Thoracic aorta (tissue), 2 donors: ENCODE measurements around the gene FKBP14. TPM values are rescaled to one million over a fixed set of nuclear protein-coding genes. Genes with fewer than 3 reads are reported as not detected.

Experiments used
- ATAC-seq: fragments of 150-250 bp; one replicate; pipeline ENCODE4 v1.8.0; 2017; ENCODE audit warnings: low read depth; ENCODE audit not compliant: insufficient number of reproducible peaks, low FRiP score
- DNase-seq: peaks from one replicate; pipeline ENCODE4 v3.0.0-alpha.2; 2020; ENCODE audit warnings: low spot score
- H3K27ac ChIP-seq, 2 donors: fragments of 200-600 bp; sonication (generic); 1 replicate in 1 of 2; 2 replicates in 1 of 2; pipeline ENCODE4 v1.5.1; 2016; ENCODE audit warnings: mild to moderate bottlenecking in 2 of 2, moderate library complexity in 2 of 2
- H3K27me3 ChIP-seq: fragments of 200-600 bp; sonication (generic); replicated peaks from 2 replicates; pipeline ENCODE4 v1.6.0; 2016; ENCODE audit warnings: mild to moderate bottlenecking; ENCODE audit not compliant: insufficient read depth
- H3K36me3 ChIP-seq: fragments of 200-600 bp; sonication (generic); one replicate; pipeline ENCODE4 v1.5.1; 2016
- H3K4me1 ChIP-seq, 2 donors: fragments of 200-600 bp; sonication (generic); 1 replicate in 1 of 2; 2 replicates in 1 of 2; pipeline versions ENCODE4 v1.5.1 to v1.6.0; 2016; ENCODE audit warnings: low read depth in 2 of 2, mild to moderate bottlenecking in 1 of 2; ENCODE audit not compliant: control insufficient read depth in 1 of 2
- H3K4me3 ChIP-seq: fragments of 200-600 bp; sonication (generic); 2 replicates; pipeline ENCODE4 v1.5.1; 2016; ENCODE audit warnings: mild to moderate bottlenecking
- H3K9me3 ChIP-seq: fragments of 200-600 bp; sonication (generic); 2 replicates; pipeline ENCODE4 v1.5.1; 2016
- total RNA-seq, 2 donors: library from RNA; depleted of rRNA; stranded (reverse); fragments of >200 nt; gene quantifications; one replicate each; pipeline versions ENCODE4 v1.1.0 to v1.2.3, GENCODE V29; 2016
- TF ChIP-seq, protein P1 (sequence below): fragments of 200-600 bp; sonication (generic); IDR thresholded peaks from one replicate; pipeline ENCODE4 v1.5.1; 2019; ENCODE audit warnings: antibody characterized with exemption

The FKBP14 gene
- total RNA-seq, 2 donors from 2014 or later = 12.6 to 15.2 TPM

DNA sequence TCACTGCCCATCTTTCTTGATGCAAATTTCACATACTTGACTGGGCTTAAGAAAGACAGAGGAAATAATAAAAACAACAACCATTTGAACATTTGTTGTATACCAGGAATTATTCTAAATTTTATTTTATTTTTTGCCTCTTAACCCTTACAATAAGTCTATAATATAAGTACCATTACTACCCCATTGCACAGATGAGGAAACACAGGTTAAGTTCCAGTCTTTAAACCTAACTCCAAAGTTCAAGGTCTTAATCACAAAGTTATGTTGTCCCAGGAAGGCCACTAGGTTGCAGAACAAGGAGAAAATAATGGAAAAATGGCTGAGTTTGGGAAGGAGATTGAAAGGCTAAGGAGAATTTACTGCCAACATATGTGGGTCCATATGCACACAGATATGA lies 3.5 kb downstream of the FKBP14 start:
- Histone ChIP-seq H3K27ac (no peak overlapping the region), H3K27me3 (no peaks in the 10 kb centered on the region), H3K4me3 (no peak overlapping the region), H3K36me3 (no peaks in the 10 kb centered on the region), H3K9me3 (no peaks in the 10 kb centered on the region), H3K4me1 (peaks cover 10 to 38% of the 10 kb centered on the region in 2 donors)
- DNase-seq = no peak
- TF ChIP-seq, protein P1, sequence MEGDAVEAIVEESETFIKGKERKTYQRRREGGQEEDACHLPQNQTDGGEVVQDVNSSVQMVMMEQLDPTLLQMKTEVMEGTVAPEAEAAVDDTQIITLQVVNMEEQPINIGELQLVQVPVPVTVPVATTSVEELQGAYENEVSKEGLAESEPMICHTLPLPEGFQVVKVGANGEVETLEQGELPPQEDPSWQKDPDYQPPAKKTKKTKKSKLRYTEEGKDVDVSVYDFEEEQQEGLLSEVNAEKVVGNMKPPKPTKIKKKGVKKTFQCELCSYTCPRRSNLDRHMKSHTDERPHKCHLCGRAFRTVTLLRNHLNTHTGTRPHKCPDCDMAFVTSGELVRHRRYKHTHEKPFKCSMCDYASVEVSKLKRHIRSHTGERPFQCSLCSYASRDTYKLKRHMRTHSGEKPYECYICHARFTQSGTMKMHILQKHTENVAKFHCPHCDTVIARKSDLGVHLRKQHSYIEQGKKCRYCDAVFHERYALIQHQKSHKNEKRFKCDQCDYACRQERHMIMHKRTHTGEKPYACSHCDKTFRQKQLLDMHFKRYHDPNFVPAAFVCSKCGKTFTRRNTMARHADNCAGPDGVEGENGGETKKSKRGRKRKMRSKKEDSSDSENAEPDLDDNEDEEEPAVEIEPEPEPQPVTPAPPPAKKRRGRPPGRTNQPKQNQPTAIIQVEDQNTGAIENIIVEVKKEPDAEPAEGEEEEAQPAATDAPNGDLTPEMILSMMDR = no peak
- no peak for ATAC-seq

DNA sequence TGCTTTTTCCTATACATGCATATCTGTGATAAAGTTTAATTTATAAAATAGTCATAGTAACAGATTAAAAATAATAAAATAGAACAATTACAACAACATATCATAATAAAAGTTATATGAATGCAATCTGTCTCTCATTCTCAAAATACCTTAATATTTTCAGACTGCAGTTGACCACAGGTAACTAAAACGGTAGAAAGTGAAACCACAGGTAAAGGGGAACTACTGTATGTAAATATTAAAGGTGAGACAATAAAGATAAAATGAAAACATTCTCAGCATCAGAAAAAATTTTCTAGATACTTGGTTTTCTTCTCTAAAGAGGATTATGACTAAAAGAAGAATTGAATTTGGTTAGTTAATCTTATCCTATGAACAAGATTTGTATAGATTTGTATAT lies 6.0 kb downstream of the FKBP14 start:
- no peaks in the 10 kb centered on the region for H3K9me3 ChIP-seq
- TF ChIP-seq, protein P1 = no peak
- no peaks in the 10 kb centered on the region for H3K36me3 ChIP-seq
- H3K4me3 ChIP-seq = no peak overlapping the region
- H3K27ac ChIP-seq = no peak overlapping the region
- ATAC-seq = no peak
- H3K4me1 ChIP-seq = peaks cover 5 to 25% of the 10 kb centered on the region in 2 donors
- H3K27me3 ChIP-seq = no peaks in the 10 kb centered on the region
- no peak for DNase-seq

DNA sequence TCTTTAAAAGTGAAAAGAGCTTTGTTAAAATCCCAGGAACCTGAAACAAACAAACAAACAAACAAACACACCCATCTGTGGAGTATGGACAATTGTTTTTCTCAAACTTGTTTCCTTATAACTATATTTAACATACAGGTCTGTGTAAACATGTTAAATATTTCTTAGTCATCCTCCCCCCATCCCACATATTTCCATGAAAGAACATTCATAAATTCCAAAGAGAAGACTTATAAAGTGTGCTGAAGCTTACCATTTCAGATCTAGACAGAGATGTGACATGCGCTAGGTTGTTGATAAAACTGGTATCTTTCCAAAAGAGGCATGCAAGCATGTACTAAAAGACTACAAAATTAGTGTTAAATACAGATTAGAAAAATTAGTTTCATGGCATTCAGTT lies 6.5 kb downstream of the FKBP14 start:
- Histone ChIP-seq H3K4me3 (no peak overlapping the region), H3K27ac (no peak overlapping the region), H3K9me3 (no peaks in the 10 kb centered on the region), H3K36me3 (no peaks in the 10 kb centered on the region), H3K27me3 (no peaks in the 10 kb centered on the region), H3K4me1 (peaks cover 0 to 20% of the 10 kb centered on the region in 2 donors)
- TF ChIP-seq, protein P1 = no peak
- no peak for ATAC-seq
- DNase-seq = no peak

DNA sequence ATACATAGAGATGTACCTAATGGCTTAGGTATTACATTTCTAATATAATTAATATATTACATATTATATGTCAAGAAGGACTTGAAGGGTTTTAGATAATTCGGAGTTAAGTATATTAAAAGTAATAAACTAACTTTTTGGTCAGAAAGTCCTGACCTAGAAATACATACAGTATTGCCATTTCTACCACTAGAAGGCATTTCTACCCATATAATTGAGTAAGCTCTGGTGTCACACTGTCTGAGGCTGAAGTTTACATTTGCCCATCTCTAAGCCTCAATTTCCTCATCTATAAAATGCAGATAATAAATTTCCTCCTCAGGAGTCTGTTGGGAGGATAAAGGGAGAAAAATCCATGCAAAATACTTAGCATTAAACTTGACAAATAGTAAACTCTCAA lies 7.1 kb downstream of the FKBP14 start:
- no peak for ATAC-seq
- H3K4me1 ChIP-seq = peaks cover 0 to 14% of the 10 kb centered on the region in 2 donors
- no peak overlapping the region for H3K27ac ChIP-seq
- DNase-seq = no peak
- no peaks in the 10 kb centered on the region for H3K36me3 ChIP-seq
- H3K9me3 ChIP-seq = no peaks in the 10 kb centered on the region
- H3K27me3 ChIP-seq = no peaks in the 10 kb centered on the region
- TF ChIP-seq, protein P1 = no peak
- no peak overlapping the region for H3K4me3 ChIP-seq

DNA sequence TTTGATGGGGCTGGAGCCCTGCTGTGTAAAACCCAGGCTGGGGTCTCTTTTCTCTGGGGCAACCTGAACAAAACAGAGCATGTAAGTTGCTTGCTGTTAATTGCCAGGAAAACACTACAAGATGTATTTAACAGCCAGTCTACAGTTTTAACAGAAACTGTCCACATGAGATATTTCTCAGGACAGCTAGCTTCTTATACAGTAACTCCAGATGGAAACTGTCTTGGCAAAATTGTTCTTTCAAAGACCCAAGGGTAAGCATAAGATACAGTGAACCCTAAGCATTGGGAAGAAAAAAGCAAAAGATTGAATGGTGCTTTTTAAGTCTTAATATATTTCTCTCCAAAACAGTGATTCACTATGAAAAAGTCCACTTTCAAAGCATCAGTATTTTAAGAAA lies 8.1 kb downstream of the FKBP14 start:
- TF ChIP-seq, protein P1 = no peak
- no peak for ATAC-seq

More for the DNA sequence above, 8.1 kb downstream of the FKBP14 start:
- H3K27me3 ChIP-seq = no peaks in the 10 kb centered on the region
- peaks cover 0 to 5% of the 10 kb centered on the region in 2 donors for H3K4me1 ChIP-seq
- no peak overlapping the region for H3K4me3 ChIP-seq
- no peaks in the 10 kb centered on the region for H3K36me3 ChIP-seq
- DNase-seq = no peak
- H3K9me3 ChIP-seq = no peaks in the 10 kb centered on the region
- H3K27ac ChIP-seq = no peak overlapping the region
